Parathyroid adenoma (tissue), 2 donors: ENCODE measurements around the gene LRRC8C.

Experiments used
- H2AFZ ChIP-seq: fragments of 300-600 bp; sonication (generic); one replicate; pipeline ENCODE4 v1.7.0; 2017; ENCODE audit warnings: antibody characterized with exemption, mild to moderate bottlenecking
- H3K27ac ChIP-seq: fragments of 300-600 bp; sonication (generic); one replicate; pipeline ENCODE4 v1.7.0; 2017
- H3K27me3 ChIP-seq: fragments of 300-600 bp; sonication (generic); one replicate; pipeline ENCODE4 v1.7.0; 2017; ENCODE audit warnings: low read length; ENCODE audit not compliant: control insufficient read depth, insufficient read depth
- H3K36me3 ChIP-seq: fragments of 300-600 bp; sonication (generic); one replicate; pipeline ENCODE4 v1.7.0; 2017; ENCODE audit warnings: low read length; ENCODE audit not compliant: control insufficient read depth, insufficient read depth
- H3K4me1 ChIP-seq: fragments of 300-600 bp; sonication (generic); one replicate; pipeline ENCODE4 v1.7.0; 2017; ENCODE audit warnings: control low read depth
- H3K4me2 ChIP-seq: fragments of 300-600 bp; sonication (generic); one replicate; pipeline ENCODE4 v1.7.0; 2017; ENCODE audit warnings: low read length
- H3K4me3 ChIP-seq: fragments of 300-600 bp; sonication (generic); one replicate; pipeline ENCODE4 v1.7.0; 2017; ENCODE audit warnings: low read depth, low read length
- H3K79me2 ChIP-seq: fragments of 300-600 bp; sonication (generic); one replicate; pipeline ENCODE4 v1.7.0; 2017; ENCODE audit warnings: control low read depth
- H3K9ac ChIP-seq: fragments of 300-600 bp; sonication (generic); one replicate; pipeline ENCODE4 v1.7.0; 2017; ENCODE audit warnings: mild to moderate bottlenecking
- H3K9me3 ChIP-seq: fragments of 300-600 bp; sonication (generic); one replicate; pipeline ENCODE4 v1.7.0; 2017; ENCODE audit warnings: low read length; ENCODE audit not compliant: control insufficient read depth
- TF ChIP-seq, protein P1 (sequence below): fragments of 300-600 bp; sonication (generic); IDR thresholded peaks from one replicate; pipeline ENCODE4 v1.7.0; 2017; ENCODE audit warnings: antibody characterized with exemption, mild to moderate bottlenecking
- donor health status: primary hyperparathyroidism.

The LRRC8C gene

GRCh38 chr1:89712420-89712819 is 79.5 kb downstream of the LRRC8C start:
- Histone ChIP-seq H3K4me1 (no peaks in the 10 kb centered on the region), H3K9me3 (no peaks in the 10 kb centered on the region), H2AFZ (no peak overlapping the region), H3K4me2 (no peak overlapping the region), H3K27ac (no peak overlapping the region), H3K9ac (no peak overlapping the region), H3K4me3 (no peak overlapping the region), H3K79me2 (no peaks in the 10 kb centered on the region), H3K36me3 (no peaks in the 10 kb centered on the region), H3K27me3 (no peaks in the 10 kb centered on the region)
- TF ChIP-seq, protein P1, sequence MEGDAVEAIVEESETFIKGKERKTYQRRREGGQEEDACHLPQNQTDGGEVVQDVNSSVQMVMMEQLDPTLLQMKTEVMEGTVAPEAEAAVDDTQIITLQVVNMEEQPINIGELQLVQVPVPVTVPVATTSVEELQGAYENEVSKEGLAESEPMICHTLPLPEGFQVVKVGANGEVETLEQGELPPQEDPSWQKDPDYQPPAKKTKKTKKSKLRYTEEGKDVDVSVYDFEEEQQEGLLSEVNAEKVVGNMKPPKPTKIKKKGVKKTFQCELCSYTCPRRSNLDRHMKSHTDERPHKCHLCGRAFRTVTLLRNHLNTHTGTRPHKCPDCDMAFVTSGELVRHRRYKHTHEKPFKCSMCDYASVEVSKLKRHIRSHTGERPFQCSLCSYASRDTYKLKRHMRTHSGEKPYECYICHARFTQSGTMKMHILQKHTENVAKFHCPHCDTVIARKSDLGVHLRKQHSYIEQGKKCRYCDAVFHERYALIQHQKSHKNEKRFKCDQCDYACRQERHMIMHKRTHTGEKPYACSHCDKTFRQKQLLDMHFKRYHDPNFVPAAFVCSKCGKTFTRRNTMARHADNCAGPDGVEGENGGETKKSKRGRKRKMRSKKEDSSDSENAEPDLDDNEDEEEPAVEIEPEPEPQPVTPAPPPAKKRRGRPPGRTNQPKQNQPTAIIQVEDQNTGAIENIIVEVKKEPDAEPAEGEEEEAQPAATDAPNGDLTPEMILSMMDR: no peak

DNA sequence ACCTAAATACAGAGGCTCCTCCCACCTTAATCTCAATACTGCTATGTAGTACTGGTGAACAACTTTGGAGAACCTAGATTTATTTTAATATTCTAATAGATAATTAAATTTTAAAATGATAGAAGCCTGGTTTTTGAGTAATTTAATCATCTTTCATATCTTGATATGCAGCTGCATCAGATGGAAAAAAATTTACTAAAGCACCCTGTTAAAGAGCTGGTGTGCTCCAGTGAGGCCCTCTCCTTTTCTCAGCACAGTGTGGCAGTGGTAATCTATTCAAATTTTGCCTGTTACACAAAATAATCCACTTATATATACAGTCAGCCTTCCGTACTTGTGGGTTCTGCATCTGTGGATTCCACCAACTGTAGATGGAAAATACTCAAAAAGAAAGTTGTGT is 82.8 kb downstream of the LRRC8C start:
- no peak overlapping the region for H3K4me3 ChIP-seq
- no peaks in the 10 kb centered on the region for H3K4me1 ChIP-seq
- H3K79me2 ChIP-seq: no peaks in the 10 kb centered on the region
- no peaks in the 10 kb centered on the region for H3K36me3 ChIP-seq
- TF ChIP-seq, protein P1: no peak
- H3K4me2 ChIP-seq: no peak overlapping the region
- no peaks in the 10 kb centered on the region for H3K27me3 ChIP-seq
- no peak overlapping the region for H3K9ac ChIP-seq
- H2AFZ ChIP-seq: no peak overlapping the region
- no peak overlapping the region for H3K27ac ChIP-seq
- no peaks in the 10 kb centered on the region for H3K9me3 ChIP-seq

GRCh38 chr1:89719502-89720306 is 86.8 kb downstream of the LRRC8C start:
- Histone ChIP-seq H3K9me3 (no peaks in the 10 kb centered on the region), H3K4me3 (no peak overlapping the region), H3K36me3 (no peaks in the 10 kb centered on the region), H2AFZ (no peak overlapping the region), H3K27me3 (no peaks in the 10 kb centered on the region), H3K79me2 (no peaks in the 10 kb centered on the region), H3K4me2 (no peak overlapping the region), H3K27ac (no peak overlapping the region), H3K4me1 (no peaks in the 10 kb centered on the region), H3K9ac (no peak overlapping the region)
- TF ChIP-seq, protein P1: no peak

GRCh38 chr1:89720839-89721238 is 87.9 kb downstream of the LRRC8C start:
- Histone ChIP-seq H3K27me3 (no peaks in the 10 kb centered on the region), H3K9ac (no peak overlapping the region), H3K9me3 (no peaks in the 10 kb centered on the region), H3K4me2 (no peak overlapping the region), H2AFZ (no peak overlapping the region), H3K4me3 (no peak overlapping the region), H3K79me2 (no peaks in the 10 kb centered on the region), H3K36me3 (no peaks in the 10 kb centered on the region), H3K27ac (no peak overlapping the region), H3K4me1 (no peaks in the 10 kb centered on the region)
- TF ChIP-seq, protein P1: no peak

- Histone ChIP-seq H3K79me2 (no peaks in the 10 kb centered on the region), H3K36me3 (no peaks in the 10 kb centered on the region), H3K9me3 (no peaks in the 10 kb centered on the region), H3K27ac (no peak overlapping the region), H3K27me3 (no peaks in the 10 kb centered on the region), H2AFZ (no peak overlapping the region), H3K4me2 (no peak overlapping the region), H3K9ac (no peak overlapping the region), H3K4me3 (no peak overlapping the region), H3K4me1 (no peaks in the 10 kb centered on the region)
- TF ChIP-seq, protein P1: no peak
Measured at GRCh38 chr1:89721351-89721750, 88.4 kb downstream of the LRRC8C start.
